ENCODE data around the gene SPATA1. TPM values are rescaled to one million over a fixed set of nuclear protein-coding genes. Genes with fewer than 3 reads are reported as not detected.

The SPATA1 gene
- polyA plus RNA-seq, 1 of the 3 experiments (the other 2 are of a cell fraction) = 1.2 TPM

- CTCF ChIA-PET = interaction anchor here (1.7 kb wide), 2 partner anchors 22 to 100 kb away, joined by 3 to 4 read pairs; no protein-coding TSS in a partner anchor
- no peaks in the 10 kb centered on the region for H3K27me3 ChIP-seq (ENCODE audit: insufficient read depth)
- 92% methylated on average over 4 of the region's 4 CpGs for WGBS (ENCODE audit: low lambda C conversion rate)
- no peak overlapping the region for H3K4me2 ChIP-seq
- H2AFZ ChIP-seq (ENCODE audit: low read depth) = no peak overlapping the region
- peak; percentile 18 for DNase-seq
- no peaks in the 10 kb centered on the region for H3K79me2 ChIP-seq (ENCODE audit: insufficient read depth)
- H3K36me3 ChIP-seq (replicated peaks in 1 of 2; ENCODE audit: control insufficient read depth in 1 of 2, insufficient read depth in 2 of 2, low read length in 1 of 2) = peaks cover 2 to 19% of the 10 kb centered on the region in 2 experiments
- no peaks in the 10 kb centered on the region for H4K20me1 ChIP-seq (ENCODE audit: insufficient read depth)
- no peak for TF ChIP-seq JUND (IDR thresholded peaks at IDR 0.05)
- TF ChIP-seq ELF1 (IDR thresholded peaks at IDR 0.05) = no peak
- TF ChIP-seq SIN3A (IDR thresholded peaks at IDR 0.05; ENCODE audit: borderline replicate concordance, low read depth, low read length) = no peak
- no peak for TF ChIP-seq GATA2 (CRISPR knock-in tag; IDR thresholded peaks at IDR 0.05)
- TF ChIP-seq SMC3 (IDR thresholded peaks at IDR 0.05; ENCODE audit: low read depth, low read length) = peak; percentile 17; the same call in 1 of the 2 replicates
- no peak for TF ChIP-seq NFIC (IDR thresholded peaks at IDR 0.05; ENCODE audit: borderline replicate concordance)
- no peak for TF ChIP-seq FOXM1 (IDR thresholded peaks at IDR 0.05; ENCODE audit: low read depth)
- TF ChIP-seq MAX (IDR thresholded peaks at IDR 0.05; ENCODE audit: low read depth) = no peak
- TF ChIP-seq RAD21 (IDR thresholded peaks at IDR 0.05; ENCODE audit: low read length) = peak; percentile 66
- no peak for TF ChIP-seq CHD2 (IDR thresholded peaks at IDR 0.05; ENCODE audit: low read length, partially characterized antibody)
- TF ChIP-seq EZH2phosphoT487 (IDR thresholded peaks at IDR 0.05; ENCODE audit: borderline replicate concordance, low read depth) = no peak
- H3K9ac ChIP-seq = no peak overlapping the region
- H3K27ac ChIP-seq (ENCODE audit: low read depth in 2 of 2, low read length in 1 of 2) = no peak overlapping the region
- H3K9me2 ChIP-seq = no peaks in the 10 kb centered on the region
- H3K4me1 ChIP-seq (ENCODE audit: control insufficient read depth in 1 of 2, insufficient read depth in 2 of 2, low read depth in 1 of 2, low read length in 1 of 2) = no peaks in the 10 kb centered on the region; a peak in 1 of 4 replicates
- no peak overlapping the region; a peak in 1 of 4 replicates for H3K4me3 ChIP-seq (ENCODE audit: low read depth in 2 of 2, low read length in 1 of 2)
- H3F3A ChIP-seq (replicated peaks; ENCODE audit: insufficient read depth) = peaks cover 14% of the 10 kb centered on the region
- no peaks in the 10 kb centered on the region for H3K9me3 ChIP-seq
- POLR2A ChIA-PET = no interaction called here
Measured at GRCh38 chr1:84541679-84542078, 35.5 kb downstream of the SPATA1 start.

- no peaks in the 10 kb centered on the region for H3F3A ChIP-seq (replicated peaks; ENCODE audit: insufficient read depth)
- H3K4me3 ChIP-seq (ENCODE audit: low read depth in 2 of 2, low read length in 1 of 2) = no peak overlapping the region
- H3K27ac ChIP-seq (ENCODE audit: low read depth in 2 of 2, low read length in 1 of 2) = no peak overlapping the region
- no peaks in the 10 kb centered on the region for H3K27me3 ChIP-seq (ENCODE audit: insufficient read depth)
- H4K20me1 ChIP-seq (ENCODE audit: insufficient read depth) = no peaks in the 10 kb centered on the region
- 55% methylated on average over 2 of the region's 2 CpGs for WGBS (ENCODE audit: low lambda C conversion rate)
- TF ChIP-seq MAX (IDR thresholded peaks at IDR 0.05; ENCODE audit: low read depth) = no peak
- no peak for TF ChIP-seq MXI1 (IDR thresholded peaks at IDR 0.05; ENCODE audit: low read depth, low read length)
- TF ChIP-seq TEAD4 (IDR thresholded peaks at IDR 0.05; ENCODE audit: borderline replicate concordance, insufficient read depth) = no peak
- TF ChIP-seq USF1 (IDR thresholded peaks at IDR 0.05; ENCODE audit: borderline replicate concordance, low read depth) = no peak
- TF ChIP-seq RCOR1 (IDR thresholded peaks at IDR 0.05; ENCODE audit: low read length) = no peak
- no peak for TF ChIP-seq YY1 (IDR thresholded peaks at IDR 0.05; ENCODE audit: low read depth)
- no peak for TF ChIP-seq NRF1 (IDR thresholded peaks at IDR 0.05; ENCODE audit: low read depth, low read length)
- TF ChIP-seq ELF1 (IDR thresholded peaks at IDR 0.05) = no peak
- no peak for TF ChIP-seq RXRA (IDR thresholded peaks at IDR 0.05; ENCODE audit: borderline replicate concordance, low read depth)
- no peak overlapping the region for H3K9ac ChIP-seq
- peaks cover 16 to 17% of the 10 kb centered on the region in 2 experiments for H3K36me3 ChIP-seq (replicated peaks in 1 of 2; ENCODE audit: control insufficient read depth in 1 of 2, insufficient read depth in 2 of 2, low read length in 1 of 2)
- no peak overlapping the region for H3K4me2 ChIP-seq
- no peaks in the 10 kb centered on the region for H3K9me2 ChIP-seq
- POLR2A ChIA-PET = no interaction called here
- no peak overlapping the region for H2AFZ ChIP-seq (ENCODE audit: low read depth)
- no peak for DNase-seq
- no peaks in the 10 kb centered on the region; a peak in 1 of 4 replicates for H3K4me1 ChIP-seq (ENCODE audit: control insufficient read depth in 1 of 2, insufficient read depth in 2 of 2, low read depth in 1 of 2, low read length in 1 of 2)
- CTCF ChIA-PET = interaction anchor here (0.7 to 1.1 kb wide), 3 partner anchors 11 to 92 kb away, joined by 3 to 5 read pairs (median 3); no protein-coding TSS in a partner anchor
- H3K79me2 ChIP-seq (ENCODE audit: insufficient read depth) = no peaks in the 10 kb centered on the region
- H3K9me3 ChIP-seq = no peaks in the 10 kb centered on the region
Measured at GRCh38 chr1:84550826-84551225, 44.6 kb downstream of the SPATA1 start.
